H1 (cell line): Measurements from ENCODE around the gene GAS2L1. TPM values are rescaled to one million over a fixed set of nuclear protein-coding genes. Genes with fewer than 3 reads are reported as not detected.

ENCODE experiments used
- EP300 ChIP-seq, 2 experiments: IDR thresholded peaks; 1 replicate in 1 of 2; 2 replicates in 1 of 2; pipeline ENCODE4 v1.6.1; 2011 to 2012; ENCODE audit warnings: low read depth in 2 of 2, low read length in 2 of 2, mild to moderate bottlenecking in 2 of 2, borderline replicate concordance in 1 of 2, inconsistent platforms in 1 of 2, moderate library complexity in 1 of 2
- RXRA ChIP-seq: IDR thresholded peaks from 2 replicates; pipeline ENCODE4 v1.6.1; 2011; ENCODE audit warnings: low read depth, mild to moderate bottlenecking, low read length, moderate library complexity; ENCODE audit not compliant: insufficient read depth
- polyA plus RNA-seq, 7 experiments: library from polyadenylated mRNA; depleted of rRNA in 3 of 7; stranded (reverse) in 5 of 7; unstranded in 2 of 7; fragments of >200 nt in 5 of 7; fragments of 200-250 nt in 2 of 7; gene quantifications; 1 replicate in 5 of 7; 2 replicates in 1 of 7; 4 replicates in 1 of 7; pipeline versions ENCODE4 v1.2.1 to v1.2.3, GENCODE V29; 2011 to 2013; ENCODE audit warnings: missing spikeins in 2 of 7, mixed read lengths in 2 of 7
- total RNA-seq: library from RNA; stranded (reverse); fragmentation: NEBNext Ultra II Directional; extraction: Animal tissue kit (Norgen Biotek cat#: 25700); gene quantifications from 2 replicates; pipeline ENCODE4 v1.2.1, GENCODE V29; 2021

GAS2L1 gene
- total and polyA plus RNA-seq, 2 of the 8 experiments (the other 6 are each of a cell fraction or from before 2014, with no cell fraction given), result 3.6 to 10.1 TPM

DNA sequence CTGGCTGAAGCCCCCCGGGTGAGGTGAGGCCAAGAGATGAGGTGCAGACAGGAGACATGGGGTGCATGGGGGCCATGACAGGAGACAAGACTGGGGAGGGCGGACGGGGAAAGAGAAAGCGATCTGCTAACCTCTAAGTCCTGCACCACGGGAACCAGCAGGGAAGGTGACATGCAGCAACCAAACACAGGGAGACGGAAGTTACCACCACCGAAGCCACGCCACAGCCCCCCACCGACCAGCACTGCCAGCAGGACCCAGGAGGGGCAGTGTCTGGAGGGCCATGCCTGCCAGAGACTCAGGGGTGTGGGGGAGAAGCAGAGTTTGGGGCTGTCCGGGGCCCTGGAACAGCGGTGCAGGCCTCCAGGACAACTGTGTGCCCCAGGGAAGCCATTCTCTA, 23.1 kb downstream of the GAS2L1 start (continued):
- TF ChIP-seq EP300 (IDR thresholded peaks at IDR 0.05; ENCODE audit: borderline replicate concordance in 1 of 2, low read depth in 2 of 2, low read length in 2 of 2), result no peak
- TF ChIP-seq RXRA, result no peak
